ENCODE measurements around the gene PLIN3. TPM values are rescaled to one million over a fixed set of nuclear protein-coding genes. Genes with fewer than 3 reads are reported as not detected.

The PLIN3 gene
- total and polyA plus RNA-seq, 9 of the 15 experiments (the other 6 are each of a cell fraction or from before 2014, with no cell fraction given), result 7.5 to 75.6 (median 43.1) TPM

DNA sequence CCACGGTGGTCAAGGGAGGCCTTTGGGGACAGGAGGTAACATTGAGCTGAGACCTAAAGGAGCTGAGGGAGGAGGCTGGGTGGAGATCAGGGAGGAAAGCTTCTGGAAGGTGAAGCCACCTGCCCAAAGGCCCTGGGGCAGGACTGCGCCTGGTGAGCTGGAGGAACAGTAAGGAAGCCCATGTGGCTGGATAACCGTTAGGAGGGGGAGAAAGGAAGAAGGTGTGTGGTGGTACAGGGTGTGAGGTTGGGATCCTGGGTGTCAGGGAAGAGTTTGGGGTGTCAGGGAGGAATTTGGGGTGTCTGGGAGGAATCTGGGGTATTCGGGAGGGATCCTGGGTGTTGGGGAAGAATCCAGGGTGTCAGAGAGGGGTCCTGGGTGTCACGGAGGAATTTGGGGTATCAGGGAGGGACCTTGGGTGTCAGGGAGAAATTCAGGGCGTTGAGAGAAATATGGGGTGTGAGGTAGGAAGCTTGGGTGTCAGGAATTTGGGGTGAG is 36.6 kb downstream of the PLIN3 start (continued):
- TF ChIP-seq, protein P1, sequence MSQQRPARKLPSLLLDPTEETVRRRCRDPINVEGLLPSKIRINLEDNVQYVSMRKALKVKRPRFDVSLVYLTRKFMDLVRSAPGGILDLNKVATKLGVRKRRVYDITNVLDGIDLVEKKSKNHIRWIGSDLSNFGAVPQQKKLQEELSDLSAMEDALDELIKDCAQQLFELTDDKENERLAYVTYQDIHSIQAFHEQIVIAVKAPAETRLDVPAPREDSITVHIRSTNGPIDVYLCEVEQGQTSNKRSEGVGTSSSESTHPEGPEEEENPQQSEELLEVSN (IDR thresholded peaks at IDR 0.05; ENCODE audit: borderline replicate concordance in 1 of 2, extremely low read depth in 1 of 2, insufficient read depth in 1 of 2, insufficient read length in 1 of 2, low read depth in 1 of 2, low read length in 1 of 2, poor library complexity in 1 of 2, severe bottlenecking in 1 of 2), result no peak
- no peak for TF ChIP-seq E2F3 (CRISPR knock-in tag; IDR thresholded peaks at IDR 0.05)
- peak in 1 of 2 experiments; percentile 65; a peak in 3 of 4 replicates for TF ChIP-seq TRIM24 (IDR thresholded peaks at IDR 0.05)
- TF ChIP-seq, protein P2, sequence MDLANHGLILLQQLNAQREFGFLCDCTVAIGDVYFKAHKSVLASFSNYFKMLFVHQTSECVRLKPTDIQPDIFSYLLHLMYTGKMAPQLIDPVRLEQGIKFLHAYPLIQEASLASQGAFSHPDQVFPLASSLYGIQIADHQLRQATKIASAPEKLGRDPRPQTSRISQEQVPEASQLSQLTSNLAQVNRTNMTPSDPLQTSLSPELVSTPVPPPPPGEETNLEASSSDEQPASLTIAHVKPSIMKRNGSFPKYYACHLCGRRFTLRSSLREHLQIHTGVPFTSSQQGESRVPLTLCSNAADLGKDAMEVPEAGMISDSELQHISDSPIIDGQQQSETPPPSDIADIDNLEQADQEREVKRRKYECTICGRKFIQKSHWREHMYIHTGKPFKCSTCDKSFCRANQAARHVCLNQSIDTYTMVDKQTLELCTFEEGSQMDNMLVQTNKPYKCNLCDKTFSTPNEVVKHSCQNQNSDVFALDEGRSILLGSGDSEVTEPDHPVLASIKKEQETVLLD (IDR thresholded peaks at IDR 0.05), result peak; percentile 54; the same call in 1 of the 2 replicates
- TF ChIP-seq, protein P3, sequence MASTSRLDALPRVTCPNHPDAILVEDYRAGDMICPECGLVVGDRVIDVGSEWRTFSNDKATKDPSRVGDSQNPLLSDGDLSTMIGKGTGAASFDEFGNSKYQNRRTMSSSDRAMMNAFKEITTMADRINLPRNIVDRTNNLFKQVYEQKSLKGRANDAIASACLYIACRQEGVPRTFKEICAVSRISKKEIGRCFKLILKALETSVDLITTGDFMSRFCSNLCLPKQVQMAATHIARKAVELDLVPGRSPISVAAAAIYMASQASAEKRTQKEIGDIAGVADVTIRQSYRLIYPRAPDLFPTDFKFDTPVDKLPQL (IDR thresholded peaks at IDR 0.05; ENCODE audit: extremely low read depth, insufficient read length), result no peak
- TF ChIP-seq MEIS2 (IDR thresholded peaks at IDR 0.05; ENCODE audit: partially characterized antibody), result no peak
- TF ChIP-seq, protein P4, sequence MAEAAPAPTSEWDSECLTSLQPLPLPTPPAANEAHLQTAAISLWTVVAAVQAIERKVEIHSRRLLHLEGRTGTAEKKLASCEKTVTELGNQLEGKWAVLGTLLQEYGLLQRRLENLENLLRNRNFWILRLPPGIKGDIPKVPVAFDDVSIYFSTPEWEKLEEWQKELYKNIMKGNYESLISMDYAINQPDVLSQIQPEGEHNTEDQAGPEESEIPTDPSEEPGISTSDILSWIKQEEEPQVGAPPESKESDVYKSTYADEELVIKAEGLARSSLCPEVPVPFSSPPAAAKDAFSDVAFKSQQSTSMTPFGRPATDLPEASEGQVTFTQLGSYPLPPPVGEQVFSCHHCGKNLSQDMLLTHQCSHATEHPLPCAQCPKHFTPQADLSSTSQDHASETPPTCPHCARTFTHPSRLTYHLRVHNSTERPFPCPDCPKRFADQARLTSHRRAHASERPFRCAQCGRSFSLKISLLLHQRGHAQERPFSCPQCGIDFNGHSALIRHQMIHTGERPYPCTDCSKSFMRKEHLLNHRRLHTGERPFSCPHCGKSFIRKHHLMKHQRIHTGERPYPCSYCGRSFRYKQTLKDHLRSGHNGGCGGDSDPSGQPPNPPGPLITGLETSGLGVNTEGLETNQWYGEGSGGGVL (CRISPR knock-in tag; IDR thresholded peaks at IDR 0.05), result no peak
- no peak for TF ChIP-seq POLR3G (IDR thresholded peaks at IDR 0.05; ENCODE audit: extremely low read depth, insufficient read length, insufficient replicate concordance)
- TF ChIP-seq, protein P5, sequence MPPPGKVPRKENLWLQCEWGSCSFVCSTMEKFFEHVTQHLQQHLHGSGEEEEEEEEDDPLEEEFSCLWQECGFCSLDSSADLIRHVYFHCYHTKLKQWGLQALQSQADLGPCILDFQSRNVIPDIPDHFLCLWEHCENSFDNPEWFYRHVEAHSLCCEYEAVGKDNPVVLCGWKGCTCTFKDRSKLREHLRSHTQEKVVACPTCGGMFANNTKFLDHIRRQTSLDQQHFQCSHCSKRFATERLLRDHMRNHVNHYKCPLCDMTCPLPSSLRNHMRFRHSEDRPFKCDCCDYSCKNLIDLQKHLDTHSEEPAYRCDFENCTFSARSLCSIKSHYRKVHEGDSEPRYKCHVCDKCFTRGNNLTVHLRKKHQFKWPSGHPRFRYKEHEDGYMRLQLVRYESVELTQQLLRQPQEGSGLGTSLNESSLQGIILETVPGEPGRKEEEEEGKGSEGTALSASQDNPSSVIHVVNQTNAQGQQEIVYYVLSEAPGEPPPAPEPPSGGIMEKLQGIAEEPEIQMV (tag; conservative IDR thresholded peaks at IDR 0.05; ENCODE audit: low read depth), result no peak
- TF ChIP-seq, protein P6, sequence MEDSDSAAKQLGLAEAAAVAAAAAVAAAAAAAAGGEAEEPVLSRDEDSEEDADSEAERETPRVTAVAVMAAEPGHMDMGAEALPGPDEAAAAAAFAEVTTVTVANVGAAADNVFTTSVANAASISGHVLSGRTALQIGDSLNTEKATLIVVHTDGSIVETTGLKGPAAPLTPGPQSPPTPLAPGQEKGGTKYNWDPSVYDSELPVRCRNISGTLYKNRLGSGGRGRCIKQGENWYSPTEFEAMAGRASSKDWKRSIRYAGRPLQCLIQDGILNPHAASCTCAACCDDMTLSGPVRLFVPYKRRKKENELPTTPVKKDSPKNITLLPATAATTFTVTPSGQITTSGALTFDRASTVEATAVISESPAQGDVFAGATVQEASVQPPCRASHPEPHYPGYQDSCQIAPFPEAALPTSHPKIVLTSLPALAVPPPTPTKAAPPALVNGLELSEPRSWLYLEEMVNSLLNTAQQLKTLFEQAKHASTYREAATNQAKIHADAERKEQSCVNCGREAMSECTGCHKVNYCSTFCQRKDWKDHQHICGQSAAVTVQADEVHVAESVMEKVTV (CRISPR knock-in tag; IDR thresholded peaks at IDR 0.05), result no peak
- TF ChIP-seq LCOR (CRISPR knock-in tag; IDR thresholded peaks at IDR 0.05), result no peak
- TF ChIP-seq, protein P7, sequence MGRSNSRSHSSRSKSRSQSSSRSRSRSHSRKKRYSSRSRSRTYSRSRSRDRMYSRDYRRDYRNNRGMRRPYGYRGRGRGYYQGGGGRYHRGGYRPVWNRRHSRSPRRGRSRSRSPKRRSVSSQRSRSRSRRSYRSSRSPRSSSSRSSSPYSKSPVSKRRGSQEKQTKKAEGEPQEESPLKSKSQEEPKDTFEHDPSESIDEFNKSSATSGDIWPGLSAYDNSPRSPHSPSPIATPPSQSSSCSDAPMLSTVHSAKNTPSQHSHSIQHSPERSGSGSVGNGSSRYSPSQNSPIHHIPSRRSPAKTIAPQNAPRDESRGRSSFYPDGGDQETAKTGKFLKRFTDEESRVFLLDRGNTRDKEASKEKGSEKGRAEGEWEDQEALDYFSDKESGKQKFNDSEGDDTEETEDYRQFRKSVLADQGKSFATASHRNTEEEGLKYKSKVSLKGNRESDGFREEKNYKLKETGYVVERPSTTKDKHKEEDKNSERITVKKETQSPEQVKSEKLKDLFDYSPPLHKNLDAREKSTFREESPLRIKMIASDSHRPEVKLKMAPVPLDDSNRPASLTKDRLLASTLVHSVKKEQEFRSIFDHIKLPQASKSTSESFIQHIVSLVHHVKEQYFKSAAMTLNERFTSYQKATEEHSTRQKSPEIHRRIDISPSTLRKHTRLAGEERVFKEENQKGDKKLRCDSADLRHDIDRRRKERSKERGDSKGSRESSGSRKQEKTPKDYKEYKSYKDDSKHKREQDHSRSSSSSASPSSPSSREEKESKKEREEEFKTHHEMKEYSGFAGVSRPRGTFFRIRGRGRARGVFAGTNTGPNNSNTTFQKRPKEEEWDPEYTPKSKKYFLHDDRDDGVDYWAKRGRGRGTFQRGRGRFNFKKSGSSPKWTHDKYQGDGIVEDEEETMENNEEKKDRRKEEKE (IDR thresholded peaks at IDR 0.05; ENCODE audit: borderline replicate concordance in 1 of 2, control insufficient read depth in 1 of 2, low read depth in 2 of 2, low read length in 1 of 2), result peak in 1 of 2 experiments; percentile 32; a peak in 1 of 4 replicates
- TF ChIP-seq ARID2 (IDR thresholded peaks at IDR 0.05), result no peak
- TF ChIP-seq NFIX (CRISPR knock-in tag; IDR thresholded peaks at IDR 0.05; ENCODE audit: low read depth), result no peak
- no peak for TF ChIP-seq NFIC (IDR thresholded peaks at IDR 0.05)

Data from K562 (cell line).